HL-60 (cell line): ENCODE data around the gene KLHL18.
"Not testable (repeated sequence)": the region's sequence is repeated elsewhere in the genome, so short reads cannot be mapped to it uniquely, and the experiment has no call there.

Experiments used
- CTCF ChIP-seq: IDR thresholded peaks from one replicate; pipeline ENCODE4 v1.5.1; 2011; ENCODE audit warnings: low read length, control low read depth, inconsistent platforms; ENCODE audit not compliant: insufficient read depth
- GABPA ChIP-seq: IDR thresholded peaks from 2 replicates; pipeline ENCODE4 v1.6.1; 2012; ENCODE audit warnings: low read depth
- POLR2AphosphoS5 ChIP-seq: IDR thresholded peaks from 2 replicates; pipeline ENCODE4 v1.6.1; 2012; ENCODE audit warnings: low read depth
- REST ChIP-seq: IDR thresholded peaks from 2 replicates; pipeline ENCODE4 v1.6.1; 2012; ENCODE audit warnings: low read depth; ENCODE audit not compliant: insufficient replicate concordance
- SPI1 ChIP-seq: IDR thresholded peaks from 2 replicates; pipeline ENCODE4 v1.6.1; 2012; ENCODE audit warnings: low read depth, mild to moderate bottlenecking, borderline replicate concordance

DNA sequence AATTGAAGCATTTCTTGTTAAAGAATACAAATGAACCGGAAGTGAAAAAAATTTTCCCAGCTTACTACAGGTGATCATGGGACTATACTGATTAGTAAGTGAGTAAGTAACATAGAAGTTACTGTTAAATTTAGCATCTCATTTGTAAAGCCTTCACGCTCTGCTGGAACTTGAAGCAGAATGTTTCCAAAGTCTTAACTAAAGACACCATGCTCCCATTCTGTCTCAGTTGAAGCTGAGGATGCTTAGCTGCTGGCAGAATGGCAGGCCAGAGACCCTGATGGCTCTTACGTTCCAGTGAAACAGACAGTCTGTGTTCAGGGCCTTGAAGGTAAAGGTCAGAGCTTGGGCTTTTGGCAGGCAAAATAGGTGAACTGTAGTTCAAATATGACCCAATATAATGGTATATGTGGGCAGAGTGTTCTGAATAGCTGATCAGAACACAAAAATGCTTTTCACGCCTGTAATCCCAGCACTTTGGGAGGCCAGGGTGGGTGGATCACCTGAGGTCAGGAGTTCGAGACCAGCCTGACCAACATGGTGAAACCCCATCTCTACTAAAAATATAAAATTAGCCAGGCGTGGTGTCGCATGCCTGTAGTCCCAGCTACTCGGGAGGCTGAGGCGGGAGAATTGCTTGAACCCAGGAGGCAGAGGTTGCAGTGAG, 9.1 kb downstream of the KLHL18 start:
- not testable (repeated sequence) for TF ChIP-seq CTCF, GABPA, POLR2AphosphoS5, REST, SPI1
